Measurements from ENCODE around the gene NPAS4. TPM values are rescaled to one million over a fixed set of nuclear protein-coding genes. Genes with fewer than 3 reads are reported as not detected.

The NPAS4 gene
- total and polyA plus RNA-seq, 2 of the 13 experiments (the other 11 are each of a cell fraction or from before 2014, with no cell fraction given) = not detected

GRCh38 chr11:66421492-66422205, 814 bp downstream of the NPAS4 start (continued):
- TF ChIP-seq AKNA (CRISPR knock-in tag; IDR thresholded peaks at IDR 0.05; ENCODE audit: borderline replicate concordance) (peak; percentile 100), XRCC5 (optimal IDR thresholded peaks at IDR 0.05; ENCODE audit: low read length) (peak; percentile 100), ZC3H13 (CRISPR knock-in tag; IDR thresholded peaks at IDR 0.05) (peak; percentile 100), ZBTB3 (CRISPR knock-in tag; IDR thresholded peaks at IDR 0.05; ENCODE audit: borderline replicate concordance, low read depth) (peak; percentile 100), CERS6 (CRISPR knock-in tag; IDR thresholded peaks at IDR 0.05) (peak; percentile 100), ZNF343 (CRISPR knock-in tag; IDR thresholded peaks at IDR 0.05) (peak; percentile 100), ZBTB7B (CRISPR knock-in tag; IDR thresholded peaks at IDR 0.05) (peak; percentile 100), ESRRA (CRISPR knock-in tag; IDR thresholded peaks at IDR 0.05; ENCODE audit: low read depth) (peak; percentile 100), FLYWCH1 (CRISPR knock-in tag; IDR thresholded peaks at IDR 0.05) (peak; percentile 100), GATAD1 (CRISPR knock-in tag; IDR thresholded peaks at IDR 0.05) (peak; percentile 97), ZBTB2 (CRISPR knock-in tag; IDR thresholded peaks at IDR 0.05; ENCODE audit: low read depth) (peak; percentile 100), JARID2 (CRISPR knock-in tag; IDR thresholded peaks at IDR 0.05; ENCODE audit: insufficient replicate concordance) (peak; percentile 100), ZNF33B (CRISPR knock-in tag; IDR thresholded peaks at IDR 0.05) (peak; percentile 100), MZF1 (CRISPR knock-in tag; IDR thresholded peaks at IDR 0.05; ENCODE audit: borderline replicate concordance) (peak; percentile 100), ZNF615 (CRISPR knock-in tag; IDR thresholded peaks at IDR 0.05; ENCODE audit: borderline replicate concordance) (peak; percentile 100), ZNF83 (CRISPR knock-in tag; IDR thresholded peaks at IDR 0.05; ENCODE audit: borderline replicate concordance) (peak; percentile 100), ZNF777 (CRISPR knock-in tag; IDR thresholded peaks at IDR 0.05) (peak; percentile 100), SALL1 (CRISPR knock-in tag; IDR thresholded peaks at IDR 0.05) (peak; percentile 100), ZNF580 (CRISPR knock-in tag; IDR thresholded peaks at IDR 0.05; ENCODE audit: borderline replicate concordance, low read depth) (peak; percentile 100), KLF13 (CRISPR knock-in tag; IDR thresholded peaks at IDR 0.05) (peak; percentile 100)

All from HepG2 (cell line).